Breast epithelium (tissue), 4 donors: Measurements from ENCODE around the gene TGIF1. TPM values are rescaled to one million over a fixed set of nuclear protein-coding genes. Genes with fewer than 3 reads are reported as not detected.

Experiments
- DNase-seq, 2 donors: peaks; one replicate each; pipeline ENCODE4 v3.0.0-alpha.2; 2019; ENCODE audit warnings: low spot score in 2 of 2
- H3K27ac ChIP-seq, 2 donors: fragments of 200-600 bp; sonication (generic) in 1 of 2; one replicate each; pipeline ENCODE4 v1.5.1; 2016 to 2019; ENCODE audit warnings: mild to moderate bottlenecking in 1 of 2
- H3K27me3 ChIP-seq, 2 donors: fragments of 200-600 bp; sonication (generic) in 1 of 2; one replicate each; pipeline versions ENCODE4 v1.5.1 to v1.6.0; 2017 to 2019; ENCODE audit warnings: control low read depth in 1 of 2, mild to moderate bottlenecking in 1 of 2
- H3K36me3 ChIP-seq: fragments of 200-600 bp; one replicate; pipeline ENCODE4 v1.5.1; 2019
- H3K4me1 ChIP-seq, 2 donors: fragments of 200-600 bp; sonication (generic); one replicate each; pipeline ENCODE4 v1.5.1; 2016 to 2019; ENCODE audit warnings: control low read depth in 1 of 2
- H3K4me3 ChIP-seq, 3 donors: fragments of 200-600 bp; sonication (generic); 1 replicate in 2 of 3; 2 replicates in 1 of 3; pipeline ENCODE4 v1.5.1; 2016 to 2019; ENCODE audit warnings: mild to moderate bottlenecking in 3 of 3, moderate library complexity in 2 of 3
- H3K9me3 ChIP-seq, 2 donors: fragments of 200-600 bp; sonication (generic) in 1 of 2; one replicate each; pipeline ENCODE4 v1.5.1; 2016 to 2019; ENCODE audit warnings: control low read depth in 1 of 2
- POLR2A ChIP-seq: fragments of 450-650 bp; IDR thresholded peaks from one replicate; pipeline ENCODE4 v1.6.1; 2016; ENCODE audit warnings: antibody characterized with exemption, mild to moderate bottlenecking, moderate library complexity
- POLR2AphosphoS5 ChIP-seq, 3 donors: sonication (generic); formaldehyde crosslinking; IDR thresholded peaks; one replicate each; pipeline ENCODE4 v1.6.1; 2017; ENCODE audit warnings: antibody characterized with exemption in 3 of 3
- intact Hi-C: fragments of 100-400 bp; cut with DNase I; formaldehyde crosslinking; loops from one replicate; pipeline ENCODE4 v1.15.1; 2023; ENCODE audit warnings: low total_unique reads
- total RNA-seq, 3 donors: library from RNA; depleted of rRNA; stranded (reverse); fragments of >200 nt; gene quantifications; one replicate each; pipeline ENCODE4 v1.1.0, GENCODE V29; 2016
- TF ChIP-seq, protein P1 (sequence below), 3 donors: fragments of 450-650 bp; IDR thresholded peaks; one replicate each; pipeline ENCODE4 v1.5.1; 2016 to 2017; ENCODE audit warnings: antibody characterized with exemption in 3 of 3, mild to moderate bottlenecking in 3 of 3, moderate library complexity in 3 of 3

Gene TGIF1
- total RNA-seq, 3 donors from 2014 or later = 67.7 to 161 (median 108) TPM

DNA sequence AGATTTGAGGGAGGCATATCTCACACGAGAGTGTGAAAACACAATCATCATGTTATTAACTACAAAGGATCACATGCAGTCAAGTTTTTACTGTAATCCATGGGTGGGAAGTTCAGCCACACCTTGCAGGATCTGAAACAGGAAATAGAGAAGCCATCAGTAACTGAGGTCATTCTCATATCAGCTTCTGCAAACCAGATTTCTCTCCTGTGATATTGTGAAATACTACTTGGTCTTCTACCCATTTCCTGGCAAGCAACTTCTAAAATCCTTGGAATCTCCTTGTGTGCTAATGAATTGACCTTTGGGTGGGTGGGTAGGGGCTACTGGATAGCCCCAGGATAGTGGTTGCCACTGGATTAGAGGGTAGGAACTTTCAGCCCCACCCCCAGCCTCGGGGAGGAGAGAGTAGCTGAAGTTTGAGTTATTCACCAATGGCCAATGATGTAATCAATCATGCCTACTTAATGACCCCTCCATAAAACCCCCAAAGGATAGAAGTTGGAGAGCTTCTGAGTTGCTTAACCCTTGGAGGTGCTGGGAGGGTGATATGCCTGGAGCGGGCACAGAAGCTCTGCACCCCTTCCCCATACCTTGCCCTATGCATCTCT lies 25.6 kb upstream of the TGIF1 start:
- Histone ChIP-seq H3K4me1 (no peaks in the 10 kb centered on the region), H3K27me3 (no peaks in the 10 kb centered on the region), H3K4me3 (no peak overlapping the region), H3K27ac (no peak overlapping the region), H3K9me3 (no peaks in the 10 kb centered on the region), H3K36me3 (no peaks in the 10 kb centered on the region)
- intact Hi-C loops = no loop called here
- TF ChIP-seq, protein P1, sequence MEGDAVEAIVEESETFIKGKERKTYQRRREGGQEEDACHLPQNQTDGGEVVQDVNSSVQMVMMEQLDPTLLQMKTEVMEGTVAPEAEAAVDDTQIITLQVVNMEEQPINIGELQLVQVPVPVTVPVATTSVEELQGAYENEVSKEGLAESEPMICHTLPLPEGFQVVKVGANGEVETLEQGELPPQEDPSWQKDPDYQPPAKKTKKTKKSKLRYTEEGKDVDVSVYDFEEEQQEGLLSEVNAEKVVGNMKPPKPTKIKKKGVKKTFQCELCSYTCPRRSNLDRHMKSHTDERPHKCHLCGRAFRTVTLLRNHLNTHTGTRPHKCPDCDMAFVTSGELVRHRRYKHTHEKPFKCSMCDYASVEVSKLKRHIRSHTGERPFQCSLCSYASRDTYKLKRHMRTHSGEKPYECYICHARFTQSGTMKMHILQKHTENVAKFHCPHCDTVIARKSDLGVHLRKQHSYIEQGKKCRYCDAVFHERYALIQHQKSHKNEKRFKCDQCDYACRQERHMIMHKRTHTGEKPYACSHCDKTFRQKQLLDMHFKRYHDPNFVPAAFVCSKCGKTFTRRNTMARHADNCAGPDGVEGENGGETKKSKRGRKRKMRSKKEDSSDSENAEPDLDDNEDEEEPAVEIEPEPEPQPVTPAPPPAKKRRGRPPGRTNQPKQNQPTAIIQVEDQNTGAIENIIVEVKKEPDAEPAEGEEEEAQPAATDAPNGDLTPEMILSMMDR (IDR thresholded peaks at IDR 0.05) = no peak
- TF ChIP-seq POLR2A (no peak), POLR2AphosphoS5 (IDR thresholded peaks at IDR 0.05) (no peak)
- no peak for DNase-seq

DNA sequence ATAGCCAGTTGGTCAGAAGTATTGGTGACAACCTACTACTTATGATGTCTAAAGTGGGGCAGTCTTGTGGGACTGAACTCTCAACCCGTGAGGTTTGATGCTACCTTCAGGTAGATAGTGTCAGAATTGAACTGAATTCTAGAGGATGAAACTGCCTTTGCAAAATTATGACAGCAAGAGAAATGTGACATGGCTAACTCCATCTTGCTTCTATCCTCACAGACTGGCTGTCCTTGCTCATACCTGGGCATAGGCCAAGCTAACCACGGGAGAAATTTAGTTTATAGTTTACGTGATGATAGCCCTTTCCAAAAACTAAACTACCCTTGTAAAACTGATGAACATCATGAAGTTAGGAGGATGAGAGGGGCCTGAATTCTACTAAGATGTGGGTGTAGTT lies 24.9 kb upstream of the TGIF1 start:
- no peak overlapping the region for H3K27ac ChIP-seq
- TF ChIP-seq POLR2A (no peak), POLR2AphosphoS5 (IDR thresholded peaks at IDR 0.05) (no peak)
- TF ChIP-seq, protein P1 (IDR thresholded peaks at IDR 0.05) = no peak
- no peaks in the 10 kb centered on the region for H3K36me3 ChIP-seq
- no peaks in the 10 kb centered on the region for H3K9me3 ChIP-seq
- intact Hi-C loops = no loop called here
- no peak overlapping the region for H3K4me3 ChIP-seq
- H3K27me3 ChIP-seq = no peaks in the 10 kb centered on the region
- DNase-seq = no peak
- no peaks in the 10 kb centered on the region for H3K4me1 ChIP-seq

DNA sequence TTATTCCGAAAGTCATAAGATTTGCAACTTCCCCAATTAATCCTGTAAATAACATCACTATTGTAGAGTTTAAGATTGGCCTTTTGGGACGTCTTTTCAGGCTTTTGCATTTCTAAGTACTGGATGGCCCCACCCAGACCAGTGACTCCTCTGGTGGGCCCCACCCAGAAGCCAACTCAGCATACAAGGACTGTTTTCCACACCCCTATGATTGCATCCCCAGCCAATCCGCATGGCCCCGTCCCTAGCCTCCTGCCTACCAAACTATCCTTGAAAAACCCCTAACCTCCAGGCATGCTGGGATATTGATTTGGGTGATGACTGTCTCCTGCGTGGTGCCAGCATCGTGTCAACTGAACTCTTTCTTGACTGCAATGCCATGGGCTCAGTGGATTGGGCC lies 24.5 kb upstream of the TGIF1 start:
- intact Hi-C loops = no loop called here
- TF ChIP-seq POLR2A = no peak
- TF ChIP-seq POLR2AphosphoS5 (IDR thresholded peaks at IDR 0.05) = no peak
- TF ChIP-seq, protein P1 (IDR thresholded peaks at IDR 0.05) = no peak

DNA sequence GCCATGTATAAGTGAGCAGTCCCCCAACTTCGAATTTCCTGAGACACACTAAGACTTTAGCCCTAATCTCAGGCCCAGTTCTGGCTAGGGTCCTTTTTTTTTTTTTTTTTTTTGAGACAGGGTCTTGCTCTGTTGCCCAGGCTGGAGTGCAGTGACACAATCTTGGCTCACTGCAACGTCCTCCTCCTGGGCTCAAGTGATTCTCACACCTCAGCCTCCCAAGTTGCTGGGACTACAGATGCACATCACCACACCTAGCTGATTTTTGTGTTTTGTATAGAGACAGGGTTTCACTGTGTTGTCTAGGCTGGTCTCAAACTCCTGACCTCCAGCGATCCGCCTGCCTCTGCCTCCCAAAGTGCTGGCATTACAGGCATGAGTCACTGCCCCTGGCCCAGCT lies 23.9 kb upstream of the TGIF1 start:
- H3K27ac ChIP-seq = no peak overlapping the region
- no peaks in the 10 kb centered on the region for H3K9me3 ChIP-seq
- TF ChIP-seq POLR2AphosphoS5 (IDR thresholded peaks at IDR 0.05) (no peak), POLR2A (no peak)
- TF ChIP-seq, protein P1 (IDR thresholded peaks at IDR 0.05) = no peak
- DNase-seq = no peak
- H3K4me1 ChIP-seq = no peaks in the 10 kb centered on the region
- H3K36me3 ChIP-seq = no peaks in the 10 kb centered on the region
- H3K27me3 ChIP-seq = no peaks in the 10 kb centered on the region
- intact Hi-C loops = no loop called here
- H3K4me3 ChIP-seq = no peak overlapping the region

More for the DNA sequence above, 24.5 kb upstream of the TGIF1 start:
- H3K27ac ChIP-seq = no peak overlapping the region
- H3K27me3 ChIP-seq = no peaks in the 10 kb centered on the region
- DNase-seq = no peak
- no peak overlapping the region for H3K4me3 ChIP-seq
- no peaks in the 10 kb centered on the region for H3K36me3 ChIP-seq
- H3K9me3 ChIP-seq = no peaks in the 10 kb centered on the region
- H3K4me1 ChIP-seq = no peaks in the 10 kb centered on the region

DNA sequence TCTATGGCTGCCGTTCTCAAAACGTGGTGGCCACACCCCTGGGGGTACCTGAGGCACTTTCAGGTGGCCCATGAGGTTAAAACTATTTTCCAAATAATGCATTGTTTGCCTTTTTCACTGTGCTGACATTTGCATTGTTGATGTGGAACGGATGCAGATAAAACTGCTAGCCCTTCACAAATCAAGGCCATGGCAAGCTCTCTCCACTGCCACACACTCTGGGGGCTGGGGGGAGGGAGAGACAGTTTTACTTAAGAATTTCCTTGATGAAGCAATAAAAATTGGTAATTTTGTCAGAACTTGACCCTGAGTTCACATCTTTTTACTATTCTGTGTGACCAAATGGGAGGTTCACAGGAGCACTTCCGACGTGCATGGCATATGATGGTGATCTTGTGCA lies 22.0 kb upstream of the TGIF1 start:
- TF ChIP-seq POLR2A = no peak
- TF ChIP-seq, protein P1 (IDR thresholded peaks at IDR 0.05) = no peak
- no peak for TF ChIP-seq POLR2AphosphoS5 (IDR thresholded peaks at IDR 0.05)
- H3K27ac ChIP-seq = no peak overlapping the region
- no peaks in the 10 kb centered on the region for H3K4me1 ChIP-seq
- intact Hi-C loops = no loop called here
- no peak for DNase-seq
- H3K36me3 ChIP-seq = no peaks in the 10 kb centered on the region
- H3K27me3 ChIP-seq = no peaks in the 10 kb centered on the region
- no peaks in the 10 kb centered on the region for H3K9me3 ChIP-seq
- H3K4me3 ChIP-seq = no peak overlapping the region
